Keratinocyte (primary cell): Measurements from ENCODE around the gene ENG.

ENCODE experiments used
- CTCF ChIP-seq, 3 experiments: IDR thresholded peaks in 1 of 3; conservative IDR thresholded peaks in 1 of 3; optimal IDR thresholded peaks in 1 of 3; 2 replicates in 2 of 3; 3 replicates in 1 of 3; pipeline versions ENCODE3 to v1.5.1; 2011; ENCODE audit warnings: low read length in 3 of 3, mild to moderate bottlenecking in 3 of 3, moderate library complexity in 2 of 3, control low read depth in 1 of 3, inconsistent platforms in 1 of 3; ENCODE audit not compliant: insufficient read depth in 2 of 3; ENCODE audit errors: extremely low read depth in 1 of 3
- EZH2 ChIP-seq: IDR thresholded peaks from one replicate; pipeline ENCODE4 v1.6.1; 2012; ENCODE audit warnings: inconsistent platforms, mild to moderate bottlenecking, low read length, moderate library complexity

- TF ChIP-seq CTCF (optimal IDR thresholded peaks at IDR 0.05 in 1 of 3, IDR thresholded peaks at IDR 0.05 in 1 of 3, conservative IDR thresholded peaks at IDR 0.05 in 1 of 3; ENCODE audit: extremely low read depth in 1 of 3, insufficient read depth in 2 of 3, low read length in 3 of 3) (no peak), EZH2 (no peak)
These were observed 77.6 kb downstream of the ENG start for GRCh38 chr9:127776924-127777289.
